GM18526 (cell line): ENCODE results near the gene PRR15L.

Experiments used
- POLR2A ChIP-seq: IDR thresholded peaks from 3 replicates; pipeline ENCODE4 v1.6.1; 2011; ENCODE audit not compliant: insufficient read length; ENCODE audit errors: extremely low read depth

The PRR15L gene

DNA sequence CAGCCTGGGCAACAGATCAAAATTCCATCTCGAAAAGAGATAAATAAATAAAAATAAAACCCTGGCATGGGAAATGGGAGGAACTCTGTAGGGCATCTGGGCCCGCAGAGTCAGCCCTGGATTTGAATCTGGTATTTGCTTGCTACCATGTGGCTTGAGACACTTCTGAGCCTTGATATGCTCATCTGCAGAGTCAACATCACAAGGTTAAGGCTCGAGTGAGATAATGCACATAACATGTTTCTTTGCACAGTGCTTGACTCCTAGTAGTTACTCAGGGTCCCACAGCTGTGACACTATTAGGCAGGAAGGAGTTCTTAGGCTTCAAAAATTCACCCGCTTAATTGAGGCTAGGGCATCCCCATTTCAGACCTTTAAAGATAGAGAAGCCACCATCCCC is 34.5 kb upstream of the PRR15L start:
- no peak for TF ChIP-seq POLR2A

DNA sequence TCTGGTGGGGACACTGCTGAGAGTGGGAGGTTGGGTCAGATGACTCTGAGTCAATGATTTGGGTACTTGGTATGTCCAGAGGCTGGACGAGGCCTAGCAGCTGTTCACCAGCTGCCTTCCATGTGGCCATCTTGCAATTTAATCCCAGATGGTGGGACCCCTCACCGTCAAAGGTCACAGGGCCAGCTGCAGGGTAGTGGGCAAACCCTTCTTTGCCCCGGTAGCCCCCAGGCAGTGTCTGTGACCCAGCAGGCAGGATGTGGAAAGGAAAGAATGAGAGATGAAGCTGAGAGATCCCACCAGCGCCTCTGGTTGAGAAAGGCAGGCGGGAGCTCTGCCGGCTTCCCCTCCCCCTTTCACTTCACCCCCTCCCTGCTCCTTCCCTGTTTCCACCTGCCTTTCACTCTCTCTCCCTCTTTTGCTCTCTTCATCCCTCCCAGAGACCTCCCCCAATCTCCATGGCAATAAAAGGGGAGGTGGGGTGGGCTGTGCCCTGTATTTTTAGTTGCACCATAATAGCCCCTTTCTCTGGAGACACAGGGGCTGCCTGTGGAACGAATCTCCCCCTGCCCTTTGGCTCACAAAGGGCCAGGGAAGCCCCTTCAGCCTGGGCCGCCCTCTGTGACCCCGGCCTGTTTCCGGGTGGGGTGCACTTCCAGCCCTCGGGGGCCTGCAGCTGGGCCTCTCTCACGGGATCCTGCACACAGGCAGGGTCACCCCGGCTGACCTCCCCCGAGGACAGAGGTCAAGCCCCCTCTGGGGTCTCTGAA is 33.5 kb upstream of the PRR15L start:
- TF ChIP-seq POLR2A: no peak

DNA sequence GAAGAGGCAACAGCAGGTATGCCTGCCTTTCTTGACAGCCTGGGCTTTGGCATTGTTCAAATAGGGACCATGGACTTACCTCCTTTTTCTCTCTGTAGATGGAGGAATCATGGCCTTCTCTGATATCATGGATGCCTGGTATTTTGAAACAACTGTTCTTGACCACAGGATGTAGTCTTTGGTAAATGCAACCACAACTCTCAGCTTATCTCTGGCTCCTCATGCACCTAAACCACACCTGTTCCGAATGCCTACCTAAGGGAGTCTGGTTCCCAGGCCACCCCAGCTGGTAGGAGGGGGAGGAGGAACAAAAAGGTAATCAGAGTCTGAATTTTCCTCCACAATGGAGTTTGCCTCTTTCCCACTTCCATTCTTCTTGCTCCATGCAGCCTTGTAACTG is 32.0 kb upstream of the PRR15L start:
- no peak for TF ChIP-seq POLR2A

DNA sequence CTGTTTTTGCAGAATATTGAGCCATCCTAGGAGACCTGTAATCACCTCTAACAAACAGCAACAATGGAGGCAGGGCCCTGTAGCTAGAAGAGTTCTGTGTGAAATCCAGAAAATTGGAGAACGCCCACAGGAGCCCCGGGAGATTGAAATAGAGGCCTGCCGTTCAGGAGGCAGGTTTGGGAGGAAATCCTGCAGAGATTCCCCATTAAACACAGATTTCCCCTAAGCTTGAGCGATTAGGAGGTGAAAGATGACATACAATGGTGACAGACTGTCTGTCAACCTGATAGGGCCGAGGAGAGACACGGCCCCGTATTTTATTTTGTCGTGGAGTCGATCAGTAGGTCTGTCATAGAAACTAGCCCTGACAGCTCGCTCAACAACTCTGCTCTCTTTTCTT is 31.5 kb upstream of the PRR15L start:
- TF ChIP-seq POLR2A: no peak

DNA sequence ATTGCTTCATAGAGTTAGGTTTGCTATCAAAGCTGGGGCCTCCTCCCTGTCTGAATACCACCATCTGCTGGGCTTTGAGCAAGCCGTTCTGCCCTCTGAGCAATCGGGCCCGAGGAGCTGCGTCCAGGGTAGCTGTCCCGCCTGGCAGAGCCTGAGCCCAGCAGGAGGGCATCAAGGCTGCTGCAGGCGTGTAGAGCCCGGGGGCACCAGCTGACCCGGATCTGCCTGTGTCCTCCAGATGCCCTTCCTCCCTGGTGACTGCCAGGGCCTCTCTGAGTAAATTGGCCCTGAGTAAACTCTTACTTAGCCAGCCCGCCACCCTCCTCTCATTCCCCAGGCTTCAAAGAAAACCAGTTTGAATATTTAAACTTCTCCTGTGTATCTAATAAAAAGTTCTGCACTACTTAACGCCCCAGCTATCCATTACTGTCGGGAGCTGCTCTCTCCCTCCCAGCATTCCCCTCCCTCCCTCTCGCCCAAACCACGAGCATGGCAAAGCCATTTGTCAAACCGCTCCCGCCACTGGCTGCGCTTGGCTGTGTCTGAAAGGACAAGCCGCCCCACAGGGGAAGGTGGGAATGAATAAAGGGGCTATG is 29.7 kb upstream of the PRR15L start:
- TF ChIP-seq POLR2A: no peak

DNA sequence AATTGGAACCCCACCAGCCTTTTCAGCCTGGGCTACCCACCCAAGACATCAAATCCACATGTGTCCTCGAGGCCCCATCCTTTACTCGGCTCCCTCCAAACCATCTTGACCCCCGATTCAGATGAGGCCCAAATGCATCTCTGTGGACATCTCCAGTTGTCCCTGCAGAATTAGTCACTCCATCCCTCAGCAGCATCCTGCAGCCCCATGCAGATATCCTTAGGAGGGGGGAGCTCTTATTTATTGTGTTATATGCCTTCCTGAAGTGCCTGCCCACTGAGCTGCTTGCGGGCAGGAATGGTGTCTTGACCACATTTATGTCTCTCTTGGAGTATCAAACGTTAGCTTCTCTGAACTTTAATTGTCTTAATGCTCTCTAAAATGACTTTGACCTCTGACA is 28.8 kb upstream of the PRR15L start:
- TF ChIP-seq POLR2A: no peak

DNA sequence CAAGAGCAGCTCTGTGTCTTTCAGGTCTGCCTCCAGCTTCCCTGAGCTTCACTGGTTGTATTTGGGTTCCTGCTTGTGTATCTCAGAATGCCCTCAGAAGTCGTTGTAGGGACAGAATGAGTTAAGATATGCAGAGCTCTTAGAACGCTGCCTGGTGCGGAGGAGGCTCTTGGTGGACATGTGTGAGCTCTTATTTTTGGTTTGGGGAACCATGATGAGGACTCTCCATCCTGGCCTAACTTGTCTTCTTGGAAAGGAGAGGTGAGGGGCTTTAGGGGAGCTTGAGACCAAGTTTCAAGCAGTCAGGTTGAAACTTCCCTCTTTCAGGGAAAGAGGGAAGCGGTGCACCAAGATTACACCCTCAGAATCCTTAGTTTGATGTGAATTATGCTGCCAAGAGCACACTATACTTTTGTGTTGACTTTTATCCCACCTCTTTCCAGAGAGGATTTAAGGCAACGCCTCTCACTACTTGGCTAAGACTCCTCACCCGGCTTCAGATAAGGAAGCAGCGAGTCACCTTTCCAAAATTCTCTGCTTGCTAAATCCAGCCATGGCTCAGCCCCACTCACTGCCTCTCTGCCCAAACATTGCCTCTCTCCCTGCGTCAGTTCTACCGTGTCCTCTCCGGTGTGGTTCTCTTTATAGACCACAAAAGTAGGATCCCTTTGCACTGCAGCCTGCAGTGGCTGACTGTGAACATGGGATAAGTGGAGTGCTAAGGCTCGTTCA is 26.0 kb upstream of the PRR15L start:
- no peak for TF ChIP-seq POLR2A

DNA sequence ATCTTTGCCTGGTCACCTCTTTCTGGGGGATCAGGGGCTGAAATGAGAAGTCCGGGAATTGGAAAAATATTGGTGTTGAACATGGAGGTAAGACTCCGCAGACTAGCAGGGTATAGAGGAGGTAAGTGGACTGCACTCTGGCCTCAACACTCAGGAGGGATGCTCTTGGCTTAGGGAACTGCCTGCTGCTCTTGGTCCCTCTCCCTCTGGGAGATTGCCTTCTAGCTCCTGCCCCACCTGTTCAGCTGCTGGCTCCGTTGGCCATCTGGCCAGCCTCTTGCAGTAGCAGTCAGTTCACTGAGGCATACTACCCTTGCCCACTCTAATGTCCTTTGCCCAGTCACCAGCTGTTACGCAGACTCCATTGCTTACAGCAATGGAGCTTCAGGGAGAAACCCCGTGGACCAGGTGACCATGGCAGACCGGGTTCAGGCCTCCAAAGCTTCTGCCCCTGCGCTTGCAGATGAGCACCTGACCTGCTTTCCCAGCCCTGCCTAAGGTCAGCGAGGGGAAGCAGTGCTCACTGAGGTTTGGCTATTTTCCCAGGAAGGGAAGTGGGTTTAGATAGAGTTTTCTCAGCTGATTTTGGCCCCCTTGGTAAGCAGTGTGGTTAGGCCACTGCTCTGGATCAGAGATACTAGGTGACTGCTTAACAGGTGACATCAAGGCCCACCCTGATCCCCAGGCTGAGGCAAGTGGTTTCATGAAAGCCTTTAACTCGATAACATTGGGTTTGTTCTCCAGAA is 25.1 kb upstream of the PRR15L start:
- TF ChIP-seq POLR2A: no peak

DNA sequence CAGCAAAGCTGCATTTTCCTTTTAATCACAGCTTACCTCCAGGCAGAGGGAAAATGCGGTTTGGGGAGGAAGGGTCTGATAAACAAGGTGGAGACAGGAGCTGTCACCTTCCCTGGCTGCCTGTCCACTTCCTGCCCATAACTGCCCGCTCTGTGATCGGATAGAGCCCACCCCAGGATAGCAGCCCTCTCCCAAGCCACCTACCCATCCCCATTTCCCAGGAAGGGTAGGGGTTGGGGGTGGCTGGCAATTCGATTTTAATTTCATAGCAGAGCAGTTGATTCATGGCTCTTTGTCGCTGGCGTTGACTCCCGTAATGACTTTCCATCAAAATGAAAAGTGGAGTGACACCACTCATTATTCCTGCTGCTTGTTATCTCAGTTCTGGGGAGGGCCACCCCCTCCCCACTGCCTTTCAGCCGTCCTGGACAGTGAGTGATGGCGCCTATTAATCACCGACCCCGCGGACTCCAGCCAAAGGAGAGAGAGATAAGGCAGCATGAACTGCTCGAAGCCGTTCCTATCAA is 24.5 kb upstream of the PRR15L start:
- no peak for TF ChIP-seq POLR2A

DNA sequence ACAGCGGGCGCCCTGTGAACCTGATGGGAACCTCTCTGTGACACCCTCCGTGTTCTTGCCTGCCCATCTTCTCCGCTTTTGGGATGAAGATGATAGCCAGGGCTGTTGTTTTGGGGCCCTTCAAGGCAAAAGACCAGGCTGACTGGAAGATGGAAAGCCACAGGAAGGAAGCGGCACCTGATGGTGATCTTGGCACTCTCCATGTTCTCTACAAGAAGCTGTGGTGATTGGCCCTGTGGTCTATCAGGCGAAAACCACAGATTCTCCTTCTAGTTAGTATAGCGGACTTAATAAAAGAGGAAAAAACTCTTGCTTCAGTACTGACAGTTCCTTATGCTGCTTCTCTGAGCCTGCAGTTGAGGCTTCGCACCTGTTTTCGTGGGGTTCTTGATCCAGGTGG is 23.8 kb upstream of the PRR15L start:
- TF ChIP-seq POLR2A: no peak

DNA sequence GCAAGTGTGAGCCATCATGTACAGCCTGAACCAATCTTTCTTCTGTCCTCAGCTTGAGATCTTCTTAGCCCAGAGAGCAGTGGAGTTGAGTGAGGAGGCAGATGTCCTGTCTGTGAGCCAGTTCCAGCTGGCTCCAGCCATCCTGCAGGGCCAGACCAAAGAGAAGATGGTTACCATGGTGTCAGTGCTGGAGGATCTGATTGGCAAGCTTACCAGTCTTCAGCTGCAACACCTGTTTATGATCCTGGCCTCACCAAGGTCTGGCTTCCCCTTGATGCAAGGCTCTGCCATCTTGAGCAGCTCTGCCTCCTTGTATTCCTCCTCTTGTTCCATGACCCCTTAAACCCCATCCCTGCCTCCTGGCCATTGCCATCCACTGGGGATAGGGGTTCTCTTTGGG is 22.9 kb upstream of the PRR15L start:
- TF ChIP-seq POLR2A: no peak

DNA sequence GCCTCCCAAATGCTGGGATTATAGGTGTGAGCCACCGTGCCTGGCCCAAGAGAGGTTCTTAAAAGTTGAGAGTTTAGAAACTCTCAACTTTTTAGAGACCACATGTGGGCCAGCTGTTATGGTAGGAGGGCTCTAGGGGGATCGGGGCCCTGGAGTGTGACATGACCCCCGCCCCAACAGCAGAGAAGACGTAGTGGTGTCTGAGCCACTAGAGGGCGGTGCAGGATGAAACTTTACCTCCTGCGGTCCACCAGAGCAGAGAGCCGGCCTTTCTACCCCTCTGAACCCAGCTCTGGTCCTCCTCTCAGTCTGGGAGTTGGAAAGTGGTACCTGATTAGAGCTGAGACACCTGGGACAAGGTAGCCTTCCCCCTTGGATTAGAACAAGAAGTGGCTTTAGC is 20.6 kb upstream of the PRR15L start:
- TF ChIP-seq POLR2A: no peak

DNA sequence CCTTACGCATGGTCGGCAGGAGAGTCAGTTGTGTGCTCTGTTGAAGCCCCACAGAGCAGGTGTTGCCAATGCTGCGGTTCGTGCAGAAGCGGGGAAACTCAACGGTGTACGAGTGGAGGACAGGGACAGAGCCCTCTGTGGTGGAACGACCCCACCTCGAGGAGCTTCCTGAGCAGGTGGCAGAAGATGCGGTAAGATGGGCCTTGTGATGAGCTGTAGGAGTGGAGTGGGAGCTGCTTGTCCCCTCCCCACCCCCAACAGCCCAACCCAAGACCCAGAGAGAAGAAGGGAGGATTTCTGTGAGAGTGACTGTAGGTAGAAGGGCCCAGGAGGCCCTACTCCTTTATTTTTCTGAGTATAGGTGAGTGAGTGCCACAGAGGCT is 18.1 kb upstream of the PRR15L start:
- TF ChIP-seq POLR2A: no peak

DNA sequence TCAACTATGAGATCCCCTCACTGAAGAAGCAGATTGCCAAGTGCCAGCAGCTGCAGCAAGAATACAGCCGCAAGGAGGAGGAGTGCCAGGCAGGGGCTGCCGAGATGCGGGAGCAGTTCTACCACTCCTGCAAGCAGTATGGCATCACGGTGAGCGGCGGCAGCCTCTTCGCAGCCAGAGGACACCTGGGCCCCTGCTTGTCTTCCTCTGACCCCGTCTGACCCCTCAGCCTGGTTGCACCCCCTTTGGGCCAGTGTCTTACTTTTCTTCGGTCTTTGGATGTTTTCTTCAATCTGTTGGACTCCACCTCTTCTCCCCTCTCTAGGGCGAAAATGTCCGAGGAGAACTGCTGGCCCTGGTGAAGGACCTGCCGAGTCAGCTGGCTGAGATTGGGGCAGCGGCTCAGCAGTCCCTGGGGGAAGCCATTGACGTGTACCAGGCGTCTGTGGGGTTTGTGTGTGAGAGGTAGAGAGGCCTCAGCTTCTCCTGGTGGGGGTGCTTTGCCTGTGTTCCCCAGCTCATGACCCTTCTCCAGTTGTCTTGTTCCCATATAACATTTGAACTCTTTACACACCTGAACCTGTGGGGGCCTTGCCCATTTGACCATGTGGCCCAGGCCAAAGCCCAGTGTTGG is 17.6 kb upstream of the PRR15L start:
- no peak for TF ChIP-seq POLR2A

DNA sequence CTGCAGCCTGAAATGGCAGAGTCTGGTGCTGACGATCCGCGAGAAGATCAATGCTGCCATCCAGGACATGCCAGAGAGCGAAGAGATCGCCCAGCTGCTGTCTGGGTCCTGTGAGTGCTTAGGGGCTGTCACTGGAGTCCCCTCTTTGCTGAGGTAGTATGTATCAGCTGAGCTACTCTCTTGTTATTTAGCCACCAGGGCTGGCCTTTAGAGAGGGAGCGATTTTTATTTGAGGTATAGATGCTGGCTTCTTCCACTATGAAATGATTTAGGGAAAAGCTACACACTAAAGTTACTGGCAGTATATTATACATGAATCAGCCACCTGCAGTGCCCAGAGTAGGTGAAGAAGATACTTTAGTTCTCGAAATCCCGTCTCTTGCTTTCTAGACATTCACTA is 15.9 kb upstream of the PRR15L start:
- no peak for TF ChIP-seq POLR2A
